DMS153 treated with DMSO at 0.1 percent for 48 hours (cell line): ENCODE data around the gene AFF3.
"Not testable (repeated sequence)": the region's sequence is repeated elsewhere in the genome, so short reads cannot be mapped to it uniquely, and the experiment has no call there.

Experiments
- DNase-seq: peaks from one replicate; lab custom pipeline; 2025; ENCODE audit not compliant: unreplicated experiment; lab: John Stamatoyannopoulos, UW

Gene AFF3

GRCh38 chr2:99935662-99936061 lies 206.7 kb downstream of the AFF3 start:
- DNase-seq = no peak

- no peak for DNase-seq
Measured at GRCh38 chr2:99933894-99934650, 208.3 kb downstream of the AFF3 start.

GRCh38 chr2:99933491-99933890 lies 208.9 kb downstream of the AFF3 start:
- DNase-seq = not testable (repeated sequence)

- DNase-seq = no peak
Measured at GRCh38 chr2:99928470-99929053, 213.8 kb downstream of the AFF3 start.

GRCh38 chr2:99927690-99928207 lies 214.6 kb downstream of the AFF3 start:
- not testable (repeated sequence) for DNase-seq

GRCh38 chr2:99926986-99927385 lies 215.4 kb downstream of the AFF3 start:
- DNase-seq = no peak

GRCh38 chr2:99925960-99926359 lies 216.4 kb downstream of the AFF3 start:
- DNase-seq = no peak

- no peak for DNase-seq
Measured at GRCh38 chr2:99922664-99923063, 219.7 kb downstream of the AFF3 start.

GRCh38 chr2:99921903-99922302 lies 220.5 kb downstream of the AFF3 start:
- no peak for DNase-seq

GRCh38 chr2:99918389-99918788 lies 224.0 kb downstream of the AFF3 start:
- no peak for DNase-seq

GRCh38 chr2:99915108-99915675 lies 227.2 kb downstream of the AFF3 start:
- no peak for DNase-seq

- no peak for DNase-seq
Measured at GRCh38 chr2:99911736-99912135, 230.7 kb downstream of the AFF3 start.

GRCh38 chr2:99910902-99911301 lies 231.5 kb downstream of the AFF3 start:
- DNase-seq = no peak

- DNase-seq = no peak
Measured at GRCh38 chr2:99905636-99906035, 236.8 kb downstream of the AFF3 start.

- no peak for DNase-seq
Measured at GRCh38 chr2:99905025-99905424, 237.4 kb downstream of the AFF3 start.

GRCh38 chr2:99903981-99904380 lies 238.4 kb downstream of the AFF3 start:
- DNase-seq = no peak

GRCh38 chr2:99900556-99900955 lies 241.8 kb downstream of the AFF3 start:
- no peak for DNase-seq

GRCh38 chr2:99899882-99900281 lies 242.5 kb downstream of the AFF3 start:
- DNase-seq = no peak

GRCh38 chr2:99899058-99899855 lies 243.1 kb downstream of the AFF3 start:
- no peak for DNase-seq

GRCh38 chr2:99898336-99899048 lies 243.9 kb downstream of the AFF3 start:
- DNase-seq = no peak

- DNase-seq = no peak
Measured at GRCh38 chr2:99891428-99891780, 251.0 kb downstream of the AFF3 start.
